ENCODE results near the gene CAMKK1. TPM values are rescaled to one million over a fixed set of nuclear protein-coding genes. Genes with fewer than 3 reads are reported as not detected.

CAMKK1 gene
- total and polyA plus RNA-seq, 2 of the 4 experiments (the other 2 are of a cell fraction), result 4.1 to 8.2 TPM

DNA sequence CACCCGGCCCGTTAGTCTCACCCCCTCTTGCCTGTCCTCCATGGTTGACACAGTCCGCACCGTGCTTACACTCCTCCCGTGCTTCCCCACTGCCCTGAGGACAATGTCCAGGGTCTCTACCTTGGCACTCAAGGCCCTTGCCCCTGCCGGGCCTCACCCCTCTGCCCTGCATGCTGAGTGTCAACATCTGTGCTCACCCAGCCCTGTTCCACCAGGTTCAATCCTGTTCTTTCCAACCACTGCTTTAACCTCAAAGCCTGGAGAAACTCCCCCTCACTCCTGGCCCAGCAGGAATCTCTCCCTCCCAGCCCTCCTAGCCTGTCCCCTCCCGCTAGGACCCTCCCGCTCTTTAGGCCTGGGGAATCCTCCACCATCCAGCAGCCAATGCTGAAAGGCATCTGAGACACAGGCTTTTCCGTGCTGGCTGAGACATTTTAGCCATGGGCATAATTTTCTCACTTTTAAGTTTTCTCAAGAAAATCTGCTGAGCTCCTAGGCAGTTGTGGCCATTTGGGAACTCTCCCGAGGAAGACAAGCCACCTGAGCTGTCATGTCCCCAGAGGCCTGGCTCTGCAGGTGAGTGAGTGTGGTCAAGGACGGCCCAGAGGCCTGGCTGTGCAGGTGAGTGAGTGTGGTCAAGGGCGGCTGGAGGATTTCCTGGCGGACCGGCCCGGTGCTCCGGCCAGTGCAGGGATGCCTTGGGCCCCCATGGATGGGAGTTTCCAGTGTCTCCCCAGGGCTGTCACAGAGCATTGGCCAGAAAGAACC is 34.2 kb upstream of the CAMKK1 start (continued):
- TF ChIP-seq SMC3 (IDR thresholded peaks at IDR 0.05; ENCODE audit: low read depth, low read length), result no peak

DNA sequence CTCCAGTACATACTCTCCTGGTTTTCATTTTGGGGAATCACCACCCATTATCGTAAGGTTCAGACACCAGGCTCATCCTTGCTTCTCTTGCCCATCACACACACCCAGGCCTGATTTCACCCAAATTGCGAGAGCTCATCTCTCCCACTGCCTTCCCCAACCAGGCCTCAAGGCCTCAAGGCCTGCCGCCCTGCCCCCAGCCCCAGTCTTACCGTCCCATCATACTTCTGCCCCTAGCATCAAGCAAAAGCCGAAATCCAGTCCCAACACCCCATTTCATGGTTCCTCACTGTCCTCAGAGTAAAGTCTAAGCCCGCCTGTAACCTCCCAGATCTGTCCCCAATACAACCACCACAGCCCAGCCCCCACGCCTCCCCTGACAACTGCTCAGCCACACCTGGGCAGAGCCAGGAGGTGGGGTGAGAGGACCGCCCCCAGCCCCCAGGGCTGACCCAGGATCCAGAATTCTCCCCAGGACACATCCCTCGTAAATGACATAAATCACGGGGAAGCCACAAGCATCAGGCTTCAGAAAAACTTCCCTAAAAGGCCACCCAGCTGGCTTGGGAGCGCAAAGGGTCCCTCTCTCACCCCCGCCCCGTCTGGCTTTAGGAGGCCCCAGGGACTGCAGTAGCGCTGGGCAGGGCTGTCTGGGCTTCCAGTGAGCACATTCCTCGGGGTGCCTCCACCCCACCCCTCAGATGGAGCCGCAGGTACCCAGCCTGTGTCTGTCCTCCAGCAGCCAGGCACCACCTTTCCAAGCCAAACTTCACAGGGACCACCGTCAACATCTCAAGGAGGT is 33.0 kb upstream of the CAMKK1 start:
- H3K23ac ChIP-seq (ENCODE audit: low read depth, low read length), result no peak overlapping the region
- no peak overlapping the region for H2AK5ac ChIP-seq (ENCODE audit: low read depth, low read length)
- ATAC-seq (ENCODE audit: low read depth) (no peak), DNase-seq (no peak)
- H2BK120ac ChIP-seq (ENCODE audit: low read depth, low read length), result no peak overlapping the region
- no peaks in the 10 kb centered on the region for H3K9me3 ChIP-seq (ENCODE audit: control insufficient read depth, insufficient read depth, low read length)
- 67% methylated on average over 6 of the region's 17 CpGs; no CpG with 5 or more reads in 1 of the 2 experiments for WGBS, 2 experiments (ENCODE audit: extremely low coverage in 2 of 2, insufficient read length in 1 of 2)
- CTCF ChIA-PET, result no interaction called here
- H3K79me1 ChIP-seq (ENCODE audit: low read depth in 1 of 2, low read length in 2 of 2), result no peaks in the 10 kb centered on the region
- peaks cover 5% of the 10 kb centered on the region; the same call in 1 of the 2 replicates for H3K27me3 ChIP-seq (ENCODE audit: control insufficient read depth, insufficient read depth, low read length)
- no peak overlapping the region for H4K91ac ChIP-seq (ENCODE audit: insufficient read depth, low read depth, low read length)
- peaks cover 3% of the 10 kb centered on the region; the same call in 1 of the 2 replicates for H3K4me1 ChIP-seq (ENCODE audit: control insufficient read depth, insufficient read depth, low read length)
- no peak overlapping the region for H3K56ac ChIP-seq (ENCODE audit: extremely low read depth, insufficient read depth, low read length)
- in situ Hi-C loops (cut with MboI; ENCODE audit: low sequenced_read_pairs) (no loop called here), dilution Hi-C loops (cut with HindIII; ENCODE audit: low sequenced_read_pairs, unreplicated experiment) (no loop called here), intact Hi-C loops (cut with micrococcal nuclease) (no loop called here)
- BruUV-seq (replicated peaks), result no TSS peak
- H3K36me3 ChIP-seq (ENCODE audit: control insufficient read depth, insufficient read depth, low read length), result no peaks in the 10 kb centered on the region
- H3K18ac ChIP-seq (ENCODE audit: low read depth, low read length), result no peak overlapping the region
- peak overlapping the region; percentile 55 for H2AK9ac ChIP-seq (replicated peaks; ENCODE audit: low read depth, low read length, poor library complexity)
- no peak for TF ChIP-seq MXI1 (IDR thresholded peaks at IDR 0.05; ENCODE audit: borderline replicate concordance, low read depth, low read length)
- no peak for TF ChIP-seq SMC3 (IDR thresholded peaks at IDR 0.05; ENCODE audit: low read depth, low read length)
- no peak overlapping the region for H3K9ac ChIP-seq (ENCODE audit: low read depth, low read length)
- H4K8ac ChIP-seq (ENCODE audit: low read depth in 2 of 2, low read length in 2 of 2), result no peak overlapping the region
- H2BK15ac ChIP-seq (ENCODE audit: low read depth, low read length), result no peak overlapping the region
- H3K9me1 ChIP-seq (ENCODE audit: insufficient read depth, low read length), result no peaks in the 10 kb centered on the region
- H2BK20ac ChIP-seq (ENCODE audit: low read depth, low read length), result no peak overlapping the region
- no peak overlapping the region for H3K27ac ChIP-seq (ENCODE audit: insufficient read depth, low read length)
- no peak overlapping the region for H2AFZ ChIP-seq (replicated peaks; ENCODE audit: low read length, poor library complexity)
- no peaks in the 10 kb centered on the region for H4K20me1 ChIP-seq (ENCODE audit: insufficient read depth, low read length)
- H4K5ac ChIP-seq (ENCODE audit: low read depth, low read length), result no peak overlapping the region
- no peak overlapping the region for H3K4ac ChIP-seq (ENCODE audit: low read depth, low read length)
- H2BK5ac ChIP-seq (ENCODE audit: low read depth, low read length, poor library complexity, severe bottlenecking), result no peak overlapping the region
- no peak overlapping the region for H3K14ac ChIP-seq (replicated peaks; ENCODE audit: low read depth, low read length)
- no peak overlapping the region for H3K4me3 ChIP-seq (ENCODE audit: insufficient read depth, low read depth, low read length)
- H3K4me2 ChIP-seq (ENCODE audit: low read depth, low read length), result no peak overlapping the region
- POLR2A ChIA-PET (ENCODE audit: unreplicated experiment), result no interaction called here
